Subcutaneous abdominal adipose tissue (tissue), 5 donors: Measurements from ENCODE around the gene VNN1.

Source experiments
- H3K27ac ChIP-seq: one replicate; pipeline ENCODE4 v1.7.0; 2013; ENCODE audit warnings: low read depth, mild to moderate bottlenecking, inconsistent platforms, low read length, moderate library complexity
- H3K27me3 ChIP-seq, 5 donors: one replicate each; pipeline ENCODE4 v1.7.0; 2013; ENCODE audit warnings: low read length in 5 of 5, inconsistent platforms in 1 of 5; ENCODE audit not compliant: control insufficient read depth in 5 of 5, insufficient read depth in 4 of 5
- H3K36me3 ChIP-seq, 5 donors: one replicate each; pipeline ENCODE4 v1.7.0; 2013; ENCODE audit warnings: low read length in 5 of 5; ENCODE audit not compliant: control insufficient read depth in 5 of 5, insufficient read depth in 5 of 5
- H3K4me1 ChIP-seq, 5 donors: one replicate each; pipeline ENCODE4 v1.7.0; 2013; ENCODE audit warnings: low read length in 5 of 5, mild to moderate bottlenecking in 3 of 5, moderate library complexity in 1 of 5; ENCODE audit not compliant: control insufficient read depth in 5 of 5, insufficient read depth in 5 of 5
- H3K4me3 ChIP-seq, 5 donors: one replicate each; pipeline ENCODE4 v1.7.0; 2013; ENCODE audit warnings: low read length in 5 of 5, low read depth in 1 of 5
- H3K9ac ChIP-seq, 5 donors: one replicate each; pipeline ENCODE4 v1.7.0; 2013; ENCODE audit warnings: low read length in 5 of 5, mild to moderate bottlenecking in 4 of 5, moderate library complexity in 3 of 5
- H3K9me3 ChIP-seq, 5 donors: one replicate each; pipeline ENCODE4 v1.7.0; 2013; ENCODE audit warnings: low read length in 5 of 5; ENCODE audit not compliant: control insufficient read depth in 5 of 5
- donor health status: healthy.
- donor health status: healthy.
- donor health status: healthy.
- donor health status: healthy.
- donor health status: healthy.

Gene VNN1

DNA sequence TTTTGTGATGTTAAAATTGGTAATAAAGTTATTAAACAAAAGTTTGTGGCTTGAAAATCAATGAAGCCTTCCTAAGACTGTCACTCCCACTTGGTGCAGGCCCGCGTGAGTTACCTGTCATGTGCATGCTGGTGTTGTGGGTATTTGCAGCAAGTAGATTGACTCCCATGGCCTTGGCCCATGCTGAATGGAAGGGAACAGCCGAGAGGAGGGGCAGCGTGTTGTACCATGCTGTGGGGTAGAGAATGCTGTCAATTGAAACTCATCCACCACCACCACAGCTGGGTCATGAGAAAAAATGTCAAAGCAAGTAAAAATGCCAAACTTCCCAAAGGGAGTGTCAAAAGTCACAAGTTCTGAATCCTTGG lies 12.7 kb upstream of the VNN1 start:
- H3K4me1 ChIP-seq = no peaks in the 10 kb centered on the region
- H3K36me3 ChIP-seq = no peaks in the 10 kb centered on the region
- H3K27me3 ChIP-seq = no peaks in the 10 kb centered on the region
- no peak overlapping the region for H3K9ac ChIP-seq
- no peaks in the 10 kb centered on the region for H3K9me3 ChIP-seq
- H3K4me3 ChIP-seq = no peak overlapping the region
- no peak overlapping the region for H3K27ac ChIP-seq

DNA sequence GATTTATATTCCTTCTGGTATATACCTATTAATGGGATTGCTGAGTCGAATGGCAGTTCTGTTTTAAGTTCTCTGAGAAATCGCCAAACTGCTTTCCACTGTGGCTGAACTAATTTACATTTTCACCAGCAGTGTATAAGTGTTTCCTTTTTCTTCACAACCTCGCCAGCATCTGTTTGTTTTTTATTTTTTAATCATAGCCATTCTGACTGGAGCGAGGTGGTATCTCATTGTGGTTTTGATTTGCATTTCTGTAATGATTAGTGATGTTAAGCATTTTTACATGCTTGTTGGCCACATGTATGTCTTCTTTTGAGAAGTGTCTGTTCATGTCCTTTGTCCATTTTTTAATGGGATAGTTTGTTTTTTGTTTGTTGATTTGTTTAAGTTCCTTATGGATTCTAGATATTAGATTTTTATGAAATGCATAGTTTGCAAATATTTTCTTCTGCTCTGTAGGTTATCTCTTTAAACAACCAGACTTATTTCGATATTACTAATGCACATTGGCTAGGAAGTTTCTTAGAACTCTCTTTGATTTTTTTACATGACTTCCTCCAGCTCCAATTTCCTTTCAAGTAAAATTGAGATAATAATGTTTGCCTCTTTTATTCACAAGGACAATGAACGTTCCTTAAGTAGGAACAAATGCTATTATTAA lies 12.2 kb upstream of the VNN1 start:
- no peak overlapping the region for H3K4me3 ChIP-seq

DNA sequence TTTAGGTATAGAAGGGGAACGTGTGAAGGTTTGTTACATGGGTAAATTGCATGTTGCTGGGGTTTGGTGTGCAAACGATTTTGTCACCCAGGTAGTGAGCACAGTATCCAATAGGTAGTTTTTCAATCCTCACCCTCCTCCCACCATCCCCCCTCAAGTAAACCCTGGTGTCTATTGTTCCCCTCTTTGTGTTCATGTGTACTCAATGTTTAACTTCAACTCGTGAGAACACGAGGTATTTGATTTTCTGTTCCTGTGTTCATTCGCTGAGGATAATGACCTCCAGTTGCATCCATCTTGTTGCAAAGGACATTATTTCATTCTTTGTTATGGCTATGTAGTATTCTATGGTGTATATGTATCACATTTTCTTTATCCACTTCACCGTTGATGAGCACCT lies 11.6 kb upstream of the VNN1 start:
- H3K9me3 ChIP-seq = no peaks in the 10 kb centered on the region
- H3K9ac ChIP-seq = no peak overlapping the region
- no peaks in the 10 kb centered on the region for H3K36me3 ChIP-seq

More for the DNA sequence above, 12.2 kb upstream of the VNN1 start:
- H3K4me1 ChIP-seq = no peaks in the 10 kb centered on the region
- H3K9me3 ChIP-seq = no peaks in the 10 kb centered on the region
- H3K36me3 ChIP-seq = no peaks in the 10 kb centered on the region
- no peaks in the 10 kb centered on the region for H3K27me3 ChIP-seq
- no peak overlapping the region for H3K27ac ChIP-seq
- no peak overlapping the region for H3K9ac ChIP-seq

DNA sequence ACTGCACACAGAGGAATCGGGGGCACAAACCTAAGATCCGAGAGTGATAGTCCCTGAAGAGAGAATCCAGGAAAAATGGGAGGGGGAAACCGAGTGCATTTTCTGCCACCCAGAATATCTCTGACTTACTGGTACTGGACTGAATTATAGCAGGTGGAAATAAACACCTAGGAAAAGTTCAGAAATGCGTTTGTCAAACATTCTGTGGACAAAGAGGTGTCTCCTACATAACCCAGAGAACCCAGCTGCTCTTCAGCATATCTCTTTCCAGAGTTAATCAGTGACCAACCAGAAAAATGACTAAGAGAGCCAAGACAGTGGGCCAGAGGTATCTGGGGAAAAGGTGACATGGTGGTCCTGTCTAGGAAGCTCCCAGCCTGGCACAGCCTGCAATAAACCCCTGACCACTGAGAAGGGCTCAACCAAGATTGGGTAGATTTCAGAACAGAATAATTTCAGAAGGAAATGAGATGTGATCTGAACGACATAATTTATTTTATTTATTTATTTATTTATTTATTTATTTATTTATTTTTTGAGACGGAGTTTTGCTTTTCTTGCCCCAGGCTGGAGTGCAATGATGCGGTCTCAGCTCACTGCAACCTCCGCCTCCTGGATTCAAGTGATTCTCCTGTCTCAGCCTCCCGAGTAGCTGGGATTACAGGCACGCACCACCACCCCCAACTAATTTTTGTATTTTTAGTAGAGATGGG lies 6.0 kb upstream of the VNN1 start:
- no peak overlapping the region for H3K4me3 ChIP-seq
- H3K9ac ChIP-seq = no peak overlapping the region
- no peaks in the 10 kb centered on the region for H3K4me1 ChIP-seq

More for the DNA sequence above, 11.6 kb upstream of the VNN1 start:
- H3K27me3 ChIP-seq = no peaks in the 10 kb centered on the region
- no peaks in the 10 kb centered on the region for H3K4me1 ChIP-seq
- H3K27ac ChIP-seq = no peak overlapping the region
- no peak overlapping the region for H3K4me3 ChIP-seq

DNA sequence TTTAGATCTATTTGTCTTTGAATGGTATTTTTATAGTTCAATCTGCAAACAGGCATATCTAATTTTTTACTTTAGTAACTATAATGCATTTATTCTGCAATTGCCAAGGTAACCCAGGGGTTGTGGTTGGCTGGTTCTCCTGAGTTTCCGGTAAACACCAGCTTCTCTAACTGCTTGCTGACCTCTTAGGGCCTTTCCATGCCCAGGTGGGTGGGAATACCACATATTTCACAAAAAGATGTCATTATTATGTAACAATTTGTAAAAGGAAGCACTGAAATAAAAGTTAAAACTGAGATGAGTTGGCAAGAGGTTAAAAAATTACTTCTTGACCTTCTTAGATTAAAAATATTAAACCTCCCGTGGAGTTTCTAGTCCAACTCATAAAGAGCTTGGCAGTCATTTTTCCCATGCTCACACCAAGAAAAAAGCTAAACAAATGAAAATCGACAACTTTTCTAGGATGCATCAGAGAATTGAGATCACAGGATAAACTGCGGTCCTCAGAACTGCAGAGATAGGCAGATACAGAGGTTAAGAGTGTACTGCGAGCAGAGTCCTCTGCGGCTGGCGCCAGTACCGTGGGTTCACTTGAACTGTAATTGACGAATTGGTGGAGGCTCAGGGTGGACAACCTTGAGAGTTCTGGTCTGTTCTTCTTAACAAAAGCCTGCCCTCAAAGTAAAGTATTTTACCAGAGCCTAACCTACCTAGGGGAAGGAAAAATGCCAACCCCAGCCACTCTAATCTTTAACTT lies 2.2 kb upstream of the VNN1 start:
- no peaks in the 10 kb centered on the region for H3K27me3 ChIP-seq
- H3K9me3 ChIP-seq = no peaks in the 10 kb centered on the region
- no peaks in the 10 kb centered on the region for H3K36me3 ChIP-seq
- peaks cover 0 to 3% (median 0%) of the 10 kb centered on the region in 5 donors for H3K4me1 ChIP-seq
- no peak overlapping the region for H3K4me3 ChIP-seq
- no peak overlapping the region for H3K9ac ChIP-seq
- H3K27ac ChIP-seq = no peak overlapping the region

More for the DNA sequence above, 6.0 kb upstream of the VNN1 start:
- Histone ChIP-seq H3K9me3 (no peaks in the 10 kb centered on the region), H3K36me3 (no peaks in the 10 kb centered on the region), H3K27me3 (no peaks in the 10 kb centered on the region), H3K27ac (no peak overlapping the region)

DNA sequence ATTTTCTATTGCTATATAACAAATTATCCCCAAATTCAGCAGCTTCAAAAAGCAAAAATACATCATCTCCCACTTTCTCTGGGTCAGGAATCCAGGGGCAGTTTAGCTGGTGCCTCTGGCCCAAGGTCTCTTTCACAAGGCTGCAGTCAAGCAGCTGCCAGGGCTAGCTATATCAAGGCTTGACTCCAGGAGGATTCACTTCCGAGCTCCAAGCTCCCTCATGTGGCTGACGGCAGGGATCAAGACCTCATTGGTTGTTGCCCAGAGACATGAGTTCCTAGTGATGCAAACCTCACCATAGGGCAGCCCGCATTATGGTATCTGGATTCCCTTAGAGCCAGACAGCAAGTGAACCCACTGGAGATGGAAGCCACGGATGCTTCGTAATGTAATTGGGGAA lies 1.3 kb upstream of the VNN1 start:
- Histone ChIP-seq H3K27me3 (no peaks in the 10 kb centered on the region), H3K9ac (no peak overlapping the region), H3K36me3 (no peaks in the 10 kb centered on the region), H3K4me3 (no peak overlapping the region), H3K4me1 (peaks cover 0 to 3% (median 0%) of the 10 kb centered on the region in 5 donors), H3K9me3 (no peaks in the 10 kb centered on the region), H3K27ac (no peak overlapping the region)

DNA sequence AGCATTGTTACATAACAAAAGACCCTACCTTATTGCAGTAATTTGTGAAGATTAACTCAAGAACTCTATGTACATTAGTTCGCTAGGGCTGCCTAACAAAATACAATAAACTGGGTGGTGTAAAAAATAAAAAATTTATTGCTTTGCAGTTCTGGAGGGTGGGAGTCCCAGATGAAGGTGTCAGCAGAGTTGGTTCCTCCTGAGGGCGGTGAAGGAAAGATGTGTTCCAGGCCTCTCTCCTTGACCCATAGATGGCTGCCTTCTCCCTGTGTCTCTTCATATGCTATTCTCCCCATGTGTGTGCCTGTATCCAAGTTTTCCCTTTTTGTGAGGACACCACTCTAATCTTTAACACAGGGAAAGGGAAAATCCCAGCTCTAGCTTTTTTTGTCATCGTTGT lies 305 bp upstream of the VNN1 start:
- Histone ChIP-seq H3K9me3 (no peaks in the 10 kb centered on the region), H3K9ac (no peak overlapping the region), H3K4me3 (no peak overlapping the region), H3K4me1 (peaks cover 0 to 3% (median 0%) of the 10 kb centered on the region in 5 donors), H3K27ac (no peak overlapping the region), H3K27me3 (no peaks in the 10 kb centered on the region), H3K36me3 (no peaks in the 10 kb centered on the region)

DNA sequence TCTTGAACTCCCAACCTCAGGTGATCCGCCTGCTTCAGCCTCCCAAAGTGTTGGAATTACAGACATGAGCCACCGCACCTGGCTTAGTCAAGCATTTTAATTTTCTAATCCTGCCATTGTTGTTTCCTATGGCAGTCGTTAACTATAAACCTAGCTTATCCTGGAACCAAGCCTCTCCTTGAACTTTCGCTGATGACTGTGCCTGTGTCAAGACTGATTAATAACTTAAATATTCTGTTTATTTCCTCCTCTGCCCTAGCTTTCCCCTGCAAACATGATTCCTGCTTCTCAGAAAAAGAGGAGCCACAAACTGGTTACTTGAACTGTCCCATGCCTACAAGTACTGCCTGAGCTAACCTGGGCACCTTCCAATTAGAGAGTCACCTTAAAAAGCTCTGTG lies 1.5 kb downstream of the VNN1 start:
- Histone ChIP-seq H3K9ac (no peak overlapping the region), H3K36me3 (no peaks in the 10 kb centered on the region), H3K27ac (no peak overlapping the region), H3K9me3 (no peaks in the 10 kb centered on the region), H3K4me1 (peaks cover 0 to 3% (median 0%) of the 10 kb centered on the region in 5 donors), H3K4me3 (no peak overlapping the region), H3K27me3 (no peaks in the 10 kb centered on the region)

DNA sequence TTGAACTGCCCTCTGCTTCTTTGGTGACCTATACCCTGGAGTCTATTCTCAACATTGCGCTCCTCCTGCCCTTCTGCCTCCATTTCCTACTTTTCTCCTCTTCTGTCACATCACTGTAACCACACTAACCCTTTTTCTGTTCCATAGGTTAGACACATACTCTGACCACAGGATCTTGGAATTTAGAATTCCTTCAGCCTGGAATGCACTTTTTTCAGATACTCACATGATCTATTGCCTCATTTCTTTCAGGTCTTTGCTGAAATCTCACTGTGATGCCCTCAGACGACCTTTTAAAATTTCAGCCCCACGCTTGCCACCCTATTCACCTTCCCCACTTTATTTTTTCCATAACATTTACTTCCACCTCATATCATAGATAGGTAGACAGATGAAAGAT lies 5.1 kb downstream of the VNN1 start:
- Histone ChIP-seq H3K36me3 (no peaks in the 10 kb centered on the region), H3K4me1 (peaks cover 0 to 3% (median 0%) of the 10 kb centered on the region in 5 donors), H3K27ac (no peak overlapping the region), H3K4me3 (no peak overlapping the region), H3K9ac (no peak overlapping the region), H3K27me3 (no peaks in the 10 kb centered on the region), H3K9me3 (peaks cover 0 to 3% (median 0%) of the 10 kb centered on the region in 5 donors)

DNA sequence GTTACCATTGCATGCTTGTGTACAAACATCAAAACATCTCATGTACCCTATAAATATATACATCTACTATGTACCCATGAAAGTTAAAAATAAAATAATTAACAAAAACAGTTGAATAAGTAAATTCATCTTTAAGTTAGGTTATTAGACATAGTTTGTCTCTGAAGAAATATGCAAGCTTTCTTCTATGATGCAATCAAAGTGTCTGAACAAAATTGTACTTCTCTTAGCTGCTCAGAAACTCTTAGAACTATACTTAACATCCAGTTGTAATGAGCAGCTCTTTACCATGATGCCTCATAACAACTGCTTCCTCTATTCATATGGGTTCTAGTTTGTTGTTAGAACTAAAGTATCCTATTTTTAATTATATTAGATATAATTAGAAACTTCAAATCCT lies 5.9 kb downstream of the VNN1 start:
- H3K27me3 ChIP-seq = no peaks in the 10 kb centered on the region
- peaks cover 0 to 3% (median 0%) of the 10 kb centered on the region in 5 donors for H3K9me3 ChIP-seq
- H3K9ac ChIP-seq = no peak overlapping the region
- H3K36me3 ChIP-seq = no peaks in the 10 kb centered on the region
- H3K27ac ChIP-seq = no peak overlapping the region
- no peak overlapping the region for H3K4me3 ChIP-seq
- peaks cover 0 to 3% (median 0%) of the 10 kb centered on the region in 5 donors for H3K4me1 ChIP-seq
